Caco-2 (cell line): ENCODE data around the gene GRXCR2. TPM values are rescaled to one million over a fixed set of nuclear protein-coding genes. Genes with fewer than 3 reads are reported as not detected.

Experiments
- BruUV-seq: library from RNA; stranded (reverse); fragments of 400-500 nt; replicated peaks from 2 replicates; lab custom pipeline; 2021; lab: Mats Ljungman, UMichigan
- CTCF ChIA-PET: fragments of 300-600 bp; sonication (Branson Sonifier 250); formaldehyde crosslinking; loops from one replicate; lab custom pipeline; 2022; ENCODE audit warnings: antibody characterized with exemption; lab: Charles Lee
- POLR2A ChIA-PET: fragments of 300-600 bp; sonication (Branson Sonifier 250); formaldehyde crosslinking; loops from one replicate; lab custom pipeline; 2022; ENCODE audit warnings: antibody characterized with exemption; lab: Charles Lee
- DNase-seq, 2 experiments: peaks; one replicate each; pipeline versions ENCODE4 v3.0.0 to v3.0.0-alpha.2; 2020 to 2022
- H3K27me3 ChIP-seq: replicated peaks from 2 replicates; pipeline ENCODE4 v1.6.0; 2011; ENCODE audit warnings: low read length; ENCODE audit not compliant: control insufficient read depth, insufficient read depth
- H3K36me3 ChIP-seq: 2 replicates; pipeline ENCODE4 v1.5.1; 2011; ENCODE audit warnings: low read length; ENCODE audit not compliant: control insufficient read depth, insufficient read depth
- H3K4me1 ChIP-seq: fragments of 250-450 bp; sonication (Bioruptor Pico); 2 replicates; pipeline ENCODE4 v1.5.1; 2020; ENCODE audit warnings: mild to moderate bottlenecking
- H3K4me3 ChIP-seq: 2 replicates; pipeline ENCODE4 v1.5.1; 2011; ENCODE audit warnings: low read depth, mild to moderate bottlenecking, control low read depth, low read length
- H3K9me3 ChIP-seq: fragments of 250-450 bp; sonication (Bioruptor Pico); 2 replicates; pipeline ENCODE4 v1.5.1; 2020; ENCODE audit warnings: mild to moderate bottlenecking, moderate library complexity
- H3K27ac Mint-ChIP-seq: one replicate; pipeline ENCODE4 v1.8.0; 2022; ENCODE audit warnings: mixed read lengths; ENCODE audit not compliant: unreplicated experiment
- H3K27me3 Mint-ChIP-seq: one replicate; pipeline ENCODE4 v1.8.0; 2022; ENCODE audit warnings: mixed read lengths; ENCODE audit not compliant: insufficient read depth, unreplicated experiment
- H3K36me3 Mint-ChIP-seq: one replicate; pipeline ENCODE4 v1.8.0; 2022; ENCODE audit warnings: mild to moderate bottlenecking, mixed read lengths; ENCODE audit not compliant: insufficient read depth, unreplicated experiment
- H3K4me1 Mint-ChIP-seq: one replicate; pipeline ENCODE4 v1.8.0; 2022; ENCODE audit warnings: low read depth, mixed read lengths; ENCODE audit not compliant: unreplicated experiment
- H3K4me3 Mint-ChIP-seq: one replicate; pipeline ENCODE4 v1.8.0; 2022; ENCODE audit warnings: mild to moderate bottlenecking, moderate library complexity, mixed read lengths; ENCODE audit not compliant: unreplicated experiment
- H3K9me3 Mint-ChIP-seq: one replicate; pipeline ENCODE4 v1.8.0; 2022; ENCODE audit warnings: mixed read lengths; ENCODE audit not compliant: unreplicated experiment
- intact Hi-C: fragments of 100-400 bp; cut with micrococcal nuclease; formaldehyde crosslinking; loops from one replicate; pipeline ENCODE4 v1.10.0; 2022; ENCODE audit not compliant: unreplicated experiment
- total RNA-seq: library from RNA; stranded (reverse); gene quantifications from 2 replicates; pipeline ENCODE4 v1.2.3, GENCODE V29; 2022
- TF ChIP-seq, protein P1 (sequence below), 2 experiments: fragments of 200-600 bp in 1 of 2; IDR thresholded peaks; 1 replicate in 1 of 2; 2 replicates in 1 of 2; pipeline versions ENCODE4 v1.5.1 to v1.8.0; 2011 to 2022; ENCODE audit warnings: antibody characterized with exemption in 1 of 2, control low read depth in 1 of 2, inconsistent platforms in 1 of 2, low read depth in 1 of 2, low read length in 1 of 2, mild to moderate bottlenecking in 1 of 2, moderate library complexity in 1 of 2; ENCODE audit not compliant: insufficient read depth in 1 of 2, severe bottlenecking in 1 of 2, unreplicated experiment in 1 of 2

GRXCR2 gene
- total RNA-seq, 1 experiment from 2014 or later = not detected

DNA sequence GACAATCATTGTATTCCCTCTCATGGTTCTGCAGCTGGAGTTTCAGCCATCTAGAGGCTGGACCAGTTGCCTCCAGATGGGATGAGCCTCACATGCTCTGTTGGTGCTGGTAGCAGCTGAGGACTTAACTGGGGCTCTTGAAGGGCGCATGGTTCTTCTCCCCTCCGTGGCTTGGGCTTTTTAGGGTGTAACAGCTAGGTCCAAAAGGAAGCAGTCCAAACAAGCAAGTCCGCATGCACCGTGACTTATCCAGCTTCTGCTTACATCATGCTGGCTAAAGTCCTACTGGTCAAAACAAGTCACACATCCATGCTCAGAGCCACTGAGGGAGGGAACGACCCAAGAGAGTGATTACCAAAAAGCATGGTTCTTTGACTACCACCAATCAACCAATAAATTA, 31.9 kb upstream of the GRXCR2 start:
- no peak overlapping the region for H3K27ac Mint-ChIP-seq
- Histone ChIP-seq H3K4me3 (no peak overlapping the region), H3K9me3 (no peaks in the 10 kb centered on the region), H3K36me3 (no peaks in the 10 kb centered on the region), H3K27me3 (no peaks in the 10 kb centered on the region), H3K4me1 (peaks cover 20% of the 10 kb centered on the region; the same call in 1 of the 2 replicates)
- peaks cover 36% of the 10 kb centered on the region for H3K4me1 Mint-ChIP-seq
- intact Hi-C loops = loop anchor here (10.0 kb wide), 1 partner anchor 220 kb away; no protein-coding TSS in a partner anchor
- no peaks in the 10 kb centered on the region for H3K36me3 Mint-ChIP-seq
- DNase-seq = no peak
- BruUV-seq = no TSS peak
- no peak overlapping the region for H3K4me3 Mint-ChIP-seq
- ChIA-PET CTCF (no interaction called here), POLR2A (interaction anchor here (0.8 kb wide), 1 partner anchor 34 kb away, joined by 3 read pairs; no protein-coding TSS in a partner anchor)
- no peaks in the 10 kb centered on the region for H3K9me3 Mint-ChIP-seq
- no peaks in the 10 kb centered on the region for H3K27me3 Mint-ChIP-seq
- TF ChIP-seq, protein P1, sequence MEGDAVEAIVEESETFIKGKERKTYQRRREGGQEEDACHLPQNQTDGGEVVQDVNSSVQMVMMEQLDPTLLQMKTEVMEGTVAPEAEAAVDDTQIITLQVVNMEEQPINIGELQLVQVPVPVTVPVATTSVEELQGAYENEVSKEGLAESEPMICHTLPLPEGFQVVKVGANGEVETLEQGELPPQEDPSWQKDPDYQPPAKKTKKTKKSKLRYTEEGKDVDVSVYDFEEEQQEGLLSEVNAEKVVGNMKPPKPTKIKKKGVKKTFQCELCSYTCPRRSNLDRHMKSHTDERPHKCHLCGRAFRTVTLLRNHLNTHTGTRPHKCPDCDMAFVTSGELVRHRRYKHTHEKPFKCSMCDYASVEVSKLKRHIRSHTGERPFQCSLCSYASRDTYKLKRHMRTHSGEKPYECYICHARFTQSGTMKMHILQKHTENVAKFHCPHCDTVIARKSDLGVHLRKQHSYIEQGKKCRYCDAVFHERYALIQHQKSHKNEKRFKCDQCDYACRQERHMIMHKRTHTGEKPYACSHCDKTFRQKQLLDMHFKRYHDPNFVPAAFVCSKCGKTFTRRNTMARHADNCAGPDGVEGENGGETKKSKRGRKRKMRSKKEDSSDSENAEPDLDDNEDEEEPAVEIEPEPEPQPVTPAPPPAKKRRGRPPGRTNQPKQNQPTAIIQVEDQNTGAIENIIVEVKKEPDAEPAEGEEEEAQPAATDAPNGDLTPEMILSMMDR (IDR thresholded peaks at IDR 0.05; ENCODE audit: insufficient read depth in 1 of 2, low read depth in 1 of 2, low read length in 1 of 2, severe bottlenecking in 1 of 2, unreplicated experiment in 1 of 2) = no peak

DNA sequence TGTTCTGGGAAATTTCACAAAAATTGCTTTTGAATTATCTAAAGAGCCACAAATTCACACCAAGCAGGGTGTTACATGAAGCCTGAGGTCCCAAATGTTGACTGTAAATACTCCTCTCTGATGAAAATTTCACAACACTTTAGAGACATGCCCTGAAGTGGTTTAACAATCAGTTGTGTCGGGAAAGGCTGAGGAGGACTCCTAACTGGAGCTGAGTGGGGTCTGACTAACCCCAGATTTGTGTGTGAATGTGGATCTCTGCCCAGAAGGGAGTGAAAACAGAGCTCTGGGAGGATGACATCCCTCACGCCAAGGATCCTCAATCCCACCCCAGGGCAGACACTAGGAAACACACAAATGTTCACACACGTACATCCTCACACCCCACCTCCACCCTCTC, 31.1 kb upstream of the GRXCR2 start:
- intact Hi-C loops = loop anchor here (10.0 kb wide), 1 partner anchor 221 kb away; no protein-coding TSS in a partner anchor
- Histone ChIP-seq H3K4me3 (no peak overlapping the region), H3K27me3 (no peaks in the 10 kb centered on the region), H3K9me3 (peaks cover 6% of the 10 kb centered on the region; the same call in 1 of the 2 replicates), H3K36me3 (no peaks in the 10 kb centered on the region), H3K4me1 (peaks cover 20% of the 10 kb centered on the region; the same call in 1 of the 2 replicates)
- BruUV-seq = no TSS peak
- Mint-ChIP-seq H3K4me3 (no peak overlapping the region), H3K4me1 (peaks cover 36% of the 10 kb centered on the region), H3K27me3 (no peaks in the 10 kb centered on the region), H3K27ac (no peak overlapping the region), H3K9me3 (peaks cover 9% of the 10 kb centered on the region), H3K36me3 (no peaks in the 10 kb centered on the region)
- no peak for DNase-seq
- CTCF ChIA-PET = no interaction called here
- TF ChIP-seq, protein P1 (IDR thresholded peaks at IDR 0.05; ENCODE audit: insufficient read depth in 1 of 2, low read depth in 1 of 2, low read length in 1 of 2, severe bottlenecking in 1 of 2, unreplicated experiment in 1 of 2) = no peak
- POLR2A ChIA-PET = no interaction called here

DNA sequence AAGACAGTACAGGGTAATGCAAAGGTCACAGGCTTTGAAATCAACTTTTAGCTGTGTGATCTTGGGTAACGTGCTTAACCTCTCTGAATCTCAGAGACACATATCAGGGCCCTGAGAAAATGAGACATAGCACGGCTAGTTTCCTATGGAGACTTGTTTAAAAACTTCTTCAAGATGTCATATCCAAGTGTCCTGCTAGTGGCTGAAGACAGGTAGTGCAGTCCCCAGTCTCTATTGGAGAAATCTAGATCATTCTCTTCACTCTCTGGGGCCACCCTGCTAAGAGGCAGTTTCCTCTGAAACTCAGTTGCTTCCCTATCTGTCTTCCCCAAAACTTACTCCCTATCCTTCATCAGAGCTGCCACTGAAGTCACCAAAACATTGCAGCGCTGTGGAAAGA, 30.3 kb upstream of the GRXCR2 start:
- peaks cover 20% of the 10 kb centered on the region; the same call in 1 of the 2 replicates for H3K4me1 ChIP-seq
- CTCF ChIA-PET = no interaction called here
- no peaks in the 10 kb centered on the region for H3K36me3 Mint-ChIP-seq
- H3K36me3 ChIP-seq = no peaks in the 10 kb centered on the region
- peaks cover 31% of the 10 kb centered on the region for H3K4me1 Mint-ChIP-seq
- H3K27me3 ChIP-seq = no peaks in the 10 kb centered on the region
- no peaks in the 10 kb centered on the region for H3K27me3 Mint-ChIP-seq
- DNase-seq = peak in 1 of 2 experiments; percentile 20
- no peak overlapping the region for H3K4me3 ChIP-seq
- H3K4me3 Mint-ChIP-seq = no peak overlapping the region
- peaks cover 6% of the 10 kb centered on the region; the same call in 1 of the 2 replicates for H3K9me3 ChIP-seq
- BruUV-seq = no TSS peak
- POLR2A ChIA-PET = no interaction called here
- peaks cover 12% of the 10 kb centered on the region for H3K9me3 Mint-ChIP-seq
- intact Hi-C loops = loop anchor here (10.0 kb wide), 1 partner anchor 222 kb away; no protein-coding TSS in a partner anchor
- H3K27ac Mint-ChIP-seq = no peak overlapping the region
- TF ChIP-seq, protein P1 (IDR thresholded peaks at IDR 0.05; ENCODE audit: insufficient read depth in 1 of 2, low read depth in 1 of 2, low read length in 1 of 2, severe bottlenecking in 1 of 2, unreplicated experiment in 1 of 2) = peak; percentile 27 to 37
